ENCODE data around the gene SLA2.

DNA sequence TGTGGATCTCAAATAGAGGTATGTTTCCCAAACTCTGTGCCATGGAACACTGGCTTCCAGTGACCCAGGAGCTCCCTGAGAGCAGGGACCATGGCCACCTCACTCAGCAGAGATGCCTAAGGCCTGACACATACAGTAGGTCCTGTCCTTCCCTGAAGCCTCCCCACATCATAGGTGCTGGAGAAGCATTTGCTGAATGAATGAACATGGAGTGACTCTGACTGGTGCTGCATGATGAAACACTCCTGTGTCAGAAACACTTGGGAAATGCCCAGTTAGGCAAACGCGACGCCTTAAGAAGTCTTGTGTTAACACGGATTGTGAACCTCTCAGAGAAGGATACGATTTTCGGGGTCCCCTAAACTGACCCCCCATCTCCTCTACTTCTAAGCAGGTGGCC is 14.3 kb downstream of the SLA2 start:
- TF ChIP-seq, protein P1, sequence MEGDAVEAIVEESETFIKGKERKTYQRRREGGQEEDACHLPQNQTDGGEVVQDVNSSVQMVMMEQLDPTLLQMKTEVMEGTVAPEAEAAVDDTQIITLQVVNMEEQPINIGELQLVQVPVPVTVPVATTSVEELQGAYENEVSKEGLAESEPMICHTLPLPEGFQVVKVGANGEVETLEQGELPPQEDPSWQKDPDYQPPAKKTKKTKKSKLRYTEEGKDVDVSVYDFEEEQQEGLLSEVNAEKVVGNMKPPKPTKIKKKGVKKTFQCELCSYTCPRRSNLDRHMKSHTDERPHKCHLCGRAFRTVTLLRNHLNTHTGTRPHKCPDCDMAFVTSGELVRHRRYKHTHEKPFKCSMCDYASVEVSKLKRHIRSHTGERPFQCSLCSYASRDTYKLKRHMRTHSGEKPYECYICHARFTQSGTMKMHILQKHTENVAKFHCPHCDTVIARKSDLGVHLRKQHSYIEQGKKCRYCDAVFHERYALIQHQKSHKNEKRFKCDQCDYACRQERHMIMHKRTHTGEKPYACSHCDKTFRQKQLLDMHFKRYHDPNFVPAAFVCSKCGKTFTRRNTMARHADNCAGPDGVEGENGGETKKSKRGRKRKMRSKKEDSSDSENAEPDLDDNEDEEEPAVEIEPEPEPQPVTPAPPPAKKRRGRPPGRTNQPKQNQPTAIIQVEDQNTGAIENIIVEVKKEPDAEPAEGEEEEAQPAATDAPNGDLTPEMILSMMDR (IDR thresholded peaks at IDR 0.05; ENCODE audit: low read depth, low read length), result no peak
- TF ChIP-seq, protein P2, sequence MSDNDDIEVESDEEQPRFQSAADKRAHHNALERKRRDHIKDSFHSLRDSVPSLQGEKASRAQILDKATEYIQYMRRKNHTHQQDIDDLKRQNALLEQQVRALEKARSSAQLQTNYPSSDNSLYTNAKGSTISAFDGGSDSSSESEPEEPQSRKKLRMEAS (IDR thresholded peaks at IDR 0.05; ENCODE audit: low read depth, low read length), result no peak
